Karpas-422 (cell line): ENCODE measurements around the gene CACNA1C. TPM values are rescaled to one million over a fixed set of nuclear protein-coding genes. Genes with fewer than 3 reads are reported as not detected.

Experiments used
- DNase-seq: peaks from one replicate; pipeline ENCODE4 v3.0.0-alpha.2; 2015
- H2AFZ ChIP-seq: fragments of 200-600 bp; sonication (generic); 2 replicates; pipeline ENCODE4 v1.6.1; 2014; ENCODE audit warnings: antibody characterized with exemption, low read length, mixed read lengths
- H3K27ac ChIP-seq: fragments of 200-600 bp; sonication (generic); 2 replicates; pipeline ENCODE4 v1.5.1; 2014; ENCODE audit warnings: mild to moderate bottlenecking, low read length, moderate library complexity
- H3K27me3 ChIP-seq: fragments of 200-600 bp; sonication (generic); 2 replicates; pipeline ENCODE4 v1.6.1; 2014; ENCODE audit warnings: low read length, mixed read lengths
- H3K36me3 ChIP-seq: fragments of 200-600 bp; sonication (generic); 2 replicates; pipeline ENCODE4 v1.6.1; 2014; ENCODE audit warnings: low read length, mixed read lengths; ENCODE audit not compliant: insufficient read depth
- H3K4me1 ChIP-seq: fragments of 200-600 bp; sonication (generic); 2 replicates; pipeline ENCODE4 v1.6.1; 2014; ENCODE audit warnings: mild to moderate bottlenecking, low read length, mixed read lengths
- H3K4me2 ChIP-seq: fragments of 200-600 bp; sonication (generic); 2 replicates; pipeline ENCODE4 v1.6.1; 2014; ENCODE audit warnings: low read length, low read depth, mild to moderate bottlenecking; ENCODE audit not compliant: poor library complexity, severe bottlenecking
- H3K4me3 ChIP-seq: fragments of 200-600 bp; sonication (generic); 2 replicates; pipeline ENCODE4 v1.5.1; 2014; ENCODE audit warnings: mild to moderate bottlenecking, antibody characterized with exemption, low read length, mixed read lengths
- H3K79me2 ChIP-seq: fragments of 200-600 bp; sonication (generic); 2 replicates; pipeline ENCODE4 v1.6.1; 2014; ENCODE audit warnings: mild to moderate bottlenecking, low read length, mixed read lengths
- H3K9ac ChIP-seq: fragments of 200-600 bp; sonication (generic); 2 replicates; pipeline ENCODE4 v1.6.0; 2014; ENCODE audit warnings: low read length
- H3K9me2 ChIP-seq: fragments of 200-600 bp; sonication (generic), shearing (Covaris generic); replicated peaks from 2 replicates; pipeline ENCODE4 v1.6.0; 2014; ENCODE audit warnings: mild to moderate bottlenecking, low read length, moderate library complexity; ENCODE audit not compliant: insufficient read depth
- H3K9me3 ChIP-seq: fragments of 300-700, 200-600 bp; sonication (generic); 2 replicates; pipeline ENCODE4 v1.6.1; 2014; ENCODE audit warnings: low read length, mixed read lengths
- H4K20me1 ChIP-seq: fragments of 200-600 bp; sonication (generic); 2 replicates; pipeline ENCODE4 v1.6.1; 2014; ENCODE audit warnings: mild to moderate bottlenecking, antibody characterized with exemption, low read length, low read depth; ENCODE audit not compliant: insufficient read depth
- total RNA-seq: library from RNA; depleted of rRNA; stranded (reverse); fragments of >200 nt; shearing (Covaris generic); gene quantifications from 2 replicates; pipeline ENCODE4 v1.2.3, GENCODE V29; 2014; ENCODE audit warnings: low replicate concordance

The CACNA1C gene
- total RNA-seq, 1 experiment from 2014 or later = 0.11 TPM

DNA sequence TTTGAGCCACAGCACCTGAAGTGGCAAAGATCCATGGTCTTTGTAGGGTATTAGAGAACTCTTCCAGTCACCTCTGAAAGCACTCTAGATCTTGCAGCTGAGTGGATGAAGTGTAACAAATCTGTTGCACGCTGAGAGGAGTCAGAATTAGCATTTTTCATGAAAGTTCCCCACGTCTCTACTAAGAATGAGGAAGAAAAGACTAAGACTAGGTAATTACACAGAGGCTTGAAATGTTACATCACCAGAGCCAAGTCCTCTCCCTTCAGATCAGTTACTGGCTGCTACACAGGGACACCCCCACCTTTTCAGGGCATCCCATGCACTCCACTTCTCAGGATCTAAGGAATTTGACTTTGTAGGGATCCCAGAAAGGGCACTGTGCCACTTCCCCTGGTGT, 643.3 kb downstream of the CACNA1C start:
- no peak overlapping the region for H3K4me3 ChIP-seq
- DNase-seq = peak; percentile 45
- H3K79me2 ChIP-seq = no peaks in the 10 kb centered on the region
- no peaks in the 10 kb centered on the region for H3K36me3 ChIP-seq
- no peak overlapping the region for H3K27ac ChIP-seq
- H3K9ac ChIP-seq = no peak overlapping the region
- peaks cover 24% of the 10 kb centered on the region for H3K4me1 ChIP-seq
- H3K9me2 ChIP-seq = no peaks in the 10 kb centered on the region
- no peaks in the 10 kb centered on the region for H4K20me1 ChIP-seq
- H2AFZ ChIP-seq = no peak overlapping the region
- no peaks in the 10 kb centered on the region for H3K9me3 ChIP-seq
- H3K27me3 ChIP-seq = no peaks in the 10 kb centered on the region
- no peak overlapping the region for H3K4me2 ChIP-seq

DNA sequence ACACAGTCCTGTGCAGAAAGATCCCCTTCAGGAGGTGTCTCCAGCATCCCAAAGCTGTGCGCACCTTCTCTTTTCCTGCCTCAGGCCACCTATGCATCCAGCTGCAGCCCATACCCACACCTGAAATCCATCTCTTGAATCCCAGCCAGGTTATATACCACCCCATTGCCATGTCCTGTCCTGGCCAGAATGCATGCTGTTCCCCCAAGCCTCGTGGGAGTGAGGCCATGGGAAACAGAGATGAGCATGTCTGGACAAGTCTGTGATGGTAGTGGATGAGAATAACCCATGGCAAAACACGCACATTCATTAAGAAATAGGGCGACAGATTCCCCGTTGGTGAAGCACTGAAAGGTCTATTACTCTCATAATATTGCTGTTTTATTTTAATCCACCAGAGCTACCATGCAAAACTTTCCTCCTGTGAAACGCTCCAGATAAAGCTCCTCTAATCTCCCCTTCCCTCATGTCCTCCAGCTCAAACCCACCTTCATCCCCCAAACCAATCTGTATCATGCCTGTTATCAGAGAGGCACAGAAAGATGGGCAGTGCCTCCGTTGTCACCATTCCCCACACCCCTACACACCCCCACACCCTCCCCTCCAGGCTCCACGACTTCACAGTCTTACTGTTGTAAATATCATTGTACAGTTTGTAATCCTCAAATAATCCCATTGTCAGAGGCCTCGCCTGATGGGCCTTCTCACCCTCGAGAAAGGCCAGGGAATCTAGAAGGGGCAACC, 644.4 kb downstream of the CACNA1C start:
- Histone ChIP-seq H4K20me1 (no peaks in the 10 kb centered on the region), H3K4me1 (peaks cover 13% of the 10 kb centered on the region), H3K4me2 (no peak overlapping the region), H3K9ac (no peak overlapping the region), H2AFZ (no peak overlapping the region), H3K9me3 (no peaks in the 10 kb centered on the region), H3K4me3 (no peak overlapping the region), H3K9me2 (no peaks in the 10 kb centered on the region), H3K79me2 (no peaks in the 10 kb centered on the region), H3K27me3 (no peaks in the 10 kb centered on the region), H3K36me3 (no peaks in the 10 kb centered on the region), H3K27ac (no peak overlapping the region)
- no peak for DNase-seq

DNA sequence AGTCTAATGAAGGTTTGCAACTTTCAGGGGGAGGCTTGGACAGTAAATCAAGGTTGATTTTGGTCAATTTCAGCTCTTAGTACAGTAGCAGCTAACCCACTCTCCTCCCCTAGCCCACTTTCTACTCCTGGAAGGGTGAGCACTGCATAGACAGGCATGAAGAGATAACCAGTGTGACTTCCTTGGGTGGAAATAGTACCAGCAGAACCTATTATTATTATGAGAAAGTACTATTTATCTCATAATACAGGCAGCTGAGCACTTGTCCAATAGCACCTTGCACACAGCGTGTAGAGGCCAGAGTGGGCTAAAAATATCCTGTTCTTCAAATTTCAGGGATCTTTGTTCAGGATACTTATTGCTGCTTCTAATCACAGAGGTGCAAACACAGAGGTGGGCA, 645.8 kb downstream of the CACNA1C start:
- no peaks in the 10 kb centered on the region for H3K9me3 ChIP-seq
- no peaks in the 10 kb centered on the region for H4K20me1 ChIP-seq
- H3K9ac ChIP-seq = no peak overlapping the region
- no peak overlapping the region for H3K4me2 ChIP-seq
- no peak overlapping the region for H2AFZ ChIP-seq
- H3K79me2 ChIP-seq = no peaks in the 10 kb centered on the region
- DNase-seq = no peak
- H3K9me2 ChIP-seq = no peaks in the 10 kb centered on the region
- H3K36me3 ChIP-seq = no peaks in the 10 kb centered on the region
- H3K4me3 ChIP-seq = no peak overlapping the region
- H3K27me3 ChIP-seq = no peaks in the 10 kb centered on the region
- no peak overlapping the region for H3K27ac ChIP-seq
- no peaks in the 10 kb centered on the region for H3K4me1 ChIP-seq

DNA sequence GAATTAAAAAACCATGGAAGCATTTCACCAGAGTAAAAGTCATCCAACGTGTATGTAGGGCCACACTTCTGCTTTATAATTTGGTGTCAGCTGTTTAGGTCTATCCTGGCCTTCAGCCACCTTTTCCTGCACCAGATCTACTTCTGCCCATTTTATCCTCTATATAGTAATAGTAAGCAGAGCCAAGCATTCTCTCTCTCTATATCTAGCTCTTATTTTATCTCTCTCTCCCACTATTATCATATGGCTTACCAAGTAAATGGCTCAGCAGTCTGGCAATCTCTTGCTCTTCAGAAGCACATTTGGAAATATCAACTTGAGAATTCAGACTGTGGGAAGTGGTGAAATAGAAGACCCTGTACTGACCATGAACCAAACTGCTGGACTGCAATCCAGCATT, 657.9 kb downstream of the CACNA1C start:
- H3K9me3 ChIP-seq = 0 out of 2 replicates have a peak, but pooled peaks cover 2% of the 10 kb centered on the region
- H3K9me2 ChIP-seq = no peaks in the 10 kb centered on the region
- no peak overlapping the region for H3K4me3 ChIP-seq
- no peak overlapping the region for H3K9ac ChIP-seq
- H3K36me3 ChIP-seq = no peaks in the 10 kb centered on the region
- H3K27ac ChIP-seq = no peak overlapping the region
- no peaks in the 10 kb centered on the region for H3K79me2 ChIP-seq
- H2AFZ ChIP-seq = no peak overlapping the region
- H3K4me2 ChIP-seq = no peak overlapping the region
- H4K20me1 ChIP-seq = no peaks in the 10 kb centered on the region
- no peaks in the 10 kb centered on the region for H3K4me1 ChIP-seq
- no peak for DNase-seq
- H3K27me3 ChIP-seq = no peaks in the 10 kb centered on the region

DNA sequence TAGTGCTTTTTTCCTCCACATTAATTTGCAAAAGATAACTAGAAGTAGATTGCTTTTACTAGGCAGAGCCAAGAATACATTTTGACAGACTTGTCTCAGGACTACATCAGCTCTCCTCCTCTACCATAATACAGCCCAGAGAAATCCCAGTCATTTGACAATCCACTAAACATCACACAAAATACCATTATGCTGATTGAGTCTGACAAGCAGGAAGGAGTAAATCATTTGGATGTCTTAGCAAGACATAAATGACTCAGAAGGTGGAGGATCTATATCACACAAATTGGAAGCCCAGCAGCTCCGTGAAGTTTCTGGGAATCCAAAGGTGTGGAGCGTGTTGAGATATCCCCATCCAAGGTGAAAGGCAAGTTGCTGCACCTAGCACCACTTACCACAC, 666.6 kb downstream of the CACNA1C start:
- Histone ChIP-seq H3K79me2 (no peaks in the 10 kb centered on the region), H4K20me1 (no peaks in the 10 kb centered on the region), H3K4me1 (no peaks in the 10 kb centered on the region), H3K4me3 (no peak overlapping the region), H3K4me2 (no peak overlapping the region), H3K36me3 (no peaks in the 10 kb centered on the region), H2AFZ (no peak overlapping the region), H3K9me2 (no peaks in the 10 kb centered on the region), H3K9me3 (no peaks in the 10 kb centered on the region), H3K27ac (no peak overlapping the region), H3K27me3 (no peaks in the 10 kb centered on the region), H3K9ac (no peak overlapping the region)
- no peak for DNase-seq

DNA sequence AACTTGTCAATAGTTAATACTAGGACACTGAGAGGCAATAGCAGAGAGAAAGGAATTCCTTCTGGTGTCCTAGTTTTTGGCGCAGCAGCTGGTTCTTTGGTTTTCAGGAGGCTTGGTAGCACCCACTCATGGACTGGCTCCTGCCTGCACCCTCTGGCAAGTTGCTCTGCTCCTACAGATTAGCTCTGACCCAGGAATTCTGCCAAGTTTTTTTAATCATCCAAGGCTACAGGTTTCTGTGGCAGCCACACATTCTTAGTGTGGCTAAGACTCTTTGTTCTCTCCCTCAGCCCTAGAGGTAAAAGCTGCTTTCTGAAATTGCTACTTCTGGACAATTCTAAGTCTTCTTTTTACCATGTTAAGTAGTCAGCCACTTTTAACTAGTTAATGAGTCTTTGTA, 670.0 kb downstream of the CACNA1C start:
- Histone ChIP-seq H3K27me3 (no peaks in the 10 kb centered on the region), H3K9me3 (no peaks in the 10 kb centered on the region), H3K79me2 (no peaks in the 10 kb centered on the region), H3K36me3 (no peaks in the 10 kb centered on the region), H3K9me2 (no peaks in the 10 kb centered on the region), H3K4me1 (no peaks in the 10 kb centered on the region), H3K4me2 (no peak overlapping the region), H4K20me1 (no peaks in the 10 kb centered on the region), H2AFZ (no peak overlapping the region), H3K9ac (no peak overlapping the region), H3K4me3 (no peak overlapping the region), H3K27ac (no peak overlapping the region)
- DNase-seq = no peak

DNA sequence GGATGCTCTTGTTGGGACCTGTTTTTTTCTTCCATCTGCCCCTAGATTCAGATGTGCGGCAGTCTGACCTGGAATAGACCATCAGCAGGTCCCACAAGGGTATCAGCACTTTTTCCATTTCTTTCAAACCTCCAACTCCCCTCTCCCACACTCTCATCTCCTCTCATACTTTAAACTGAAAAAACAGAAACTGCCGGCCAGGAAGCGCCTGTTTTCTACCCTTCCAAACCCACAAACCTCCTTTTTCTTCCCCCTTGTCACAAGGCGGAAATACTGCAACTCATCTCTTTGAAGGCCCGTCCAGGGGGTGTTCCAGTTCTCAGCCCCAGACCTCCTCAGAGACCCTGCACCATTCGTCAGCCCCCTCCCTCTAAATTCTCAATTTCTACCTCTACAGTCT, 679.5 kb downstream of the CACNA1C start:
- H3K4me3 ChIP-seq = no peak overlapping the region
- no peak overlapping the region for H3K27ac ChIP-seq
- no peaks in the 10 kb centered on the region for H4K20me1 ChIP-seq
- no peak for DNase-seq
- H3K9me3 ChIP-seq = no peaks in the 10 kb centered on the region
- H3K4me2 ChIP-seq = no peak overlapping the region
- no peaks in the 10 kb centered on the region for H3K9me2 ChIP-seq
- no peak overlapping the region for H3K9ac ChIP-seq
- no peaks in the 10 kb centered on the region for H3K79me2 ChIP-seq
- no peak overlapping the region for H2AFZ ChIP-seq
- H3K27me3 ChIP-seq = no peaks in the 10 kb centered on the region
- no peaks in the 10 kb centered on the region for H3K36me3 ChIP-seq
- no peaks in the 10 kb centered on the region for H3K4me1 ChIP-seq

DNA sequence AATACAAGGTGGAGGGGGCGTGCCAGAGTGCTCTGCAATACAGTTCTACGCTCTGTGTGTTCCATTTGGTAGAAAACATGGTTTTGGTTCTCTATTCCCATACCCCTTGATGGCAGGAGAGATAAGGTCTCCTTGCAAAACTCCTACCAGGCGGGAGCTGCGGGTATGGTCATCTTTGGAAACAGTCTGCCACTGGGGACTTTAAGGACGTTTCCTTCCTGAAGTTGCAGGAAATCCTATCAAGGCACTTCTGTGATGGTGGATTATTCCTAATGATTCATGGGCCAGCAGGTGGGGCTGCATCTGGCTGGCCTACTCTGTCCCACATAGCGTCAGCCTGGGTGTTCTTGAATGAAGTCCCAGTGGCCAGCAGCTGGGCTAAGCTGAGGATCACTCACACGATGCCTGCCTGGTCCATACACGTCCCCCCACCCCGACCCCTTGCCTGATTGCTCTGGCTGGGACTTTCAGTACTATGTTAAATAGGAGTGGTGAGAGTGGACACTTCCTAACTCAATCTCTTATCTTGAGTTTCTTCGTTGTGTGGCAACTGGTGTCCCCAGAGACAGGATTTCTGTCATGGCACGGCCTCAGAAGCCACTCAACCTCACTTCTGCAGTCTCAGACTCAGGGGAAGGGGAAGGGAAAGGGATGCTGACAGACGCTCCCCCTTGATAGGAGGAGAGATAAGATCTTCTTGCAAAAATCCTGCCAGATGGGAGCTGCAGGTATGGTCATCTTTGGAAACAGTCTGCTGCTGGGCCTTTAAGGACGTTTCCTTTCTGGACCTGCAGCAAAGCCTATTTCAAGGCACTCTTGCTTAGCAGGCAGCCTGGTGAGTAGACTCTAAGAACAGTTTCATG, 680.9 kb downstream of the CACNA1C start:
- Histone ChIP-seq H3K36me3 (no peaks in the 10 kb centered on the region), H3K27ac (no peak overlapping the region), H2AFZ (no peak overlapping the region), H3K4me3 (no peak overlapping the region), H3K9me2 (no peaks in the 10 kb centered on the region), H3K4me1 (no peaks in the 10 kb centered on the region), H3K9ac (no peak overlapping the region), H3K27me3 (no peaks in the 10 kb centered on the region), H4K20me1 (no peaks in the 10 kb centered on the region), H3K9me3 (no peaks in the 10 kb centered on the region), H3K4me2 (no peak overlapping the region), H3K79me2 (no peaks in the 10 kb centered on the region)
- DNase-seq = no peak
